AG09309 (cell line): ENCODE measurements around the gene FGF14.

Source experiments
- DNase-seq: peaks from one replicate; pipeline ENCODE4 v3.0.0-alpha.2; 2010; ENCODE audit warnings: low read depth
- H3K4me3 ChIP-seq: 2 replicates; pipeline ENCODE4 v1.5.1; 2011; ENCODE audit warnings: mild to moderate bottlenecking, low read depth, low read length, moderate library complexity; ENCODE audit not compliant: control insufficient read depth
- TF ChIP-seq, protein P1 (sequence below): IDR thresholded peaks from 2 replicates; pipeline ENCODE4 v1.5.1; 2011; ENCODE audit warnings: mild to moderate bottlenecking, low read depth, low read length, inconsistent platforms; ENCODE audit not compliant: insufficient read depth, control insufficient read depth; ENCODE audit errors: missing control alignments

FGF14 gene

DNA sequence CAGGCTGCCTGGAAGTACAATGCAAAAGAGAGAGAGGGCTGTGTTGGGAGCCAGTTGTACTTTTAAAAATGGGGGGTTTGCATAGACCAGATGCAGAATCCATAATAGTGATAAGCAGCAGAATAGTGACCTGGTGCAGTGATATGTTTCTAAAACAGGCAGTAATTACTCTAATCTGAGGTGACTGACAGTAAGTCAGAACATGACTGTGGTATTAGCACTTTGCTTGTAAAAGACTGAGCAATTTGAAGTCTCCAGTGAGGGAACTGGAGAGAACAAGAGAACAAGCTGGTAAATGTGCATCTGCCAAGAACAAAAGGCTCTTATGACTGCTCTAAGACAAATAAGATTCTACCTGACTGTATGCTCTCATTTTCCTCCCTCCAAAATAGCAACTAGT lies 565.9 kb downstream of the FGF14 start:
- H3K4me3 ChIP-seq, result no peak overlapping the region
- DNase-seq, result no peak
- TF ChIP-seq, protein P1, sequence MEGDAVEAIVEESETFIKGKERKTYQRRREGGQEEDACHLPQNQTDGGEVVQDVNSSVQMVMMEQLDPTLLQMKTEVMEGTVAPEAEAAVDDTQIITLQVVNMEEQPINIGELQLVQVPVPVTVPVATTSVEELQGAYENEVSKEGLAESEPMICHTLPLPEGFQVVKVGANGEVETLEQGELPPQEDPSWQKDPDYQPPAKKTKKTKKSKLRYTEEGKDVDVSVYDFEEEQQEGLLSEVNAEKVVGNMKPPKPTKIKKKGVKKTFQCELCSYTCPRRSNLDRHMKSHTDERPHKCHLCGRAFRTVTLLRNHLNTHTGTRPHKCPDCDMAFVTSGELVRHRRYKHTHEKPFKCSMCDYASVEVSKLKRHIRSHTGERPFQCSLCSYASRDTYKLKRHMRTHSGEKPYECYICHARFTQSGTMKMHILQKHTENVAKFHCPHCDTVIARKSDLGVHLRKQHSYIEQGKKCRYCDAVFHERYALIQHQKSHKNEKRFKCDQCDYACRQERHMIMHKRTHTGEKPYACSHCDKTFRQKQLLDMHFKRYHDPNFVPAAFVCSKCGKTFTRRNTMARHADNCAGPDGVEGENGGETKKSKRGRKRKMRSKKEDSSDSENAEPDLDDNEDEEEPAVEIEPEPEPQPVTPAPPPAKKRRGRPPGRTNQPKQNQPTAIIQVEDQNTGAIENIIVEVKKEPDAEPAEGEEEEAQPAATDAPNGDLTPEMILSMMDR, result no peak

DNA sequence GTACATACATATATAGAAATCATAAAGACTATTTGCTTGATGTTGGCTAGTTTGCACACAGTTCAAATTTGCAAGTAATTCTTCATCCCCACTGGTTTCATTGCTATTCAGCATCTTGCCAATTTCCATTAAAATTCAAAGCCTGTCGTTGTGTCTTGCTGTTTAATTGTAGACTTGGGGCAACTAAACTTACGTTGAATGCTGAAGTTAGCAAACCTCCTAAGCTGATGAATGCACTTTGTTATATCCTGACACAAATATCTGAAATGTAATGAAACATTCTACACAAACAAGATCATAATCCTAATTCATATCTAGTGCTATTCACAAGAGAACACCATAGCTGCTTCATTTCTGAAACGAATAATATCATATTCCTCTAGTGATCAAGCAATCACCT lies 568.2 kb downstream of the FGF14 start:
- DNase-seq, result no peak
- H3K4me3 ChIP-seq, result no peak overlapping the region
- TF ChIP-seq, protein P1, result no peak

DNA sequence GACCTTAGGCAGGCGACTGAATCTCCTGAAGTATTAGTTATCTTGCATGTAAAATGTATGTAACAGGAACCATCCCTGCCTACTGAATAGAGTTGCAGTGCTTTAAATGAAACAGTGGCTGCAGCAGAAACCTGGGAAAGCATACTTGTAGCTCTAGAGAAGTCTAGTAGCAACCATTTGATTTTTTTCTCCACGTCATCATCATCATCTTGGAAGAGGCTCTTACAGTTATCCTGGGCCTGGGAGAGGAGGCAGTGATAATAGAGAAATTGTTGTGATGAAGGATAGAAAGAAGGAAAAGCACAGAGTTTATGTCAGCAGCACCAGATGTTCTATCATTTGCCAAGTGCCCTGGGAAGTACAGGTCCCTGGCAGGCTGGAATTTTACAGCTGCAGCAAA lies 571.8 kb downstream of the FGF14 start:
- no peak for DNase-seq
- TF ChIP-seq, protein P1, result no peak
- no peak overlapping the region for H3K4me3 ChIP-seq

DNA sequence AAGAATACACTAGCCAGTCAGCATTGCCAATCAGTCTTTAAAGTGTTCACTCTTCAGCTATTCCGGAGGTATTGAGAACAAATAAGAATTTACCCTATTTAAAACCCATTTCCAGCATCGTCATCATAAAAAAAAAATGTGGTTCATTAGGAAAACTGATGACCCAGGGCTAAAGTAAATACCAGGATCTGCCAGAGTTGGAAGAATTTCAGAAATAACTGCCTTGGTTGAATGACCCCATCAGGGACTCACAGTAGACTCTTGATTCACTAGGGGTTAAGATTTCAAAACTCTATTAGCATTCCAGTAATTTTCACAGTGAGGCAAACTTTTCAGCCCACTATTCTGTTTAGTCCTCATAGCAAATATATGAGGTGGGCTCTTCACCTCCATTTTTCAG lies 572.4 kb downstream of the FGF14 start:
- TF ChIP-seq, protein P1, result no peak
- H3K4me3 ChIP-seq, result no peak overlapping the region
- no peak for DNase-seq

DNA sequence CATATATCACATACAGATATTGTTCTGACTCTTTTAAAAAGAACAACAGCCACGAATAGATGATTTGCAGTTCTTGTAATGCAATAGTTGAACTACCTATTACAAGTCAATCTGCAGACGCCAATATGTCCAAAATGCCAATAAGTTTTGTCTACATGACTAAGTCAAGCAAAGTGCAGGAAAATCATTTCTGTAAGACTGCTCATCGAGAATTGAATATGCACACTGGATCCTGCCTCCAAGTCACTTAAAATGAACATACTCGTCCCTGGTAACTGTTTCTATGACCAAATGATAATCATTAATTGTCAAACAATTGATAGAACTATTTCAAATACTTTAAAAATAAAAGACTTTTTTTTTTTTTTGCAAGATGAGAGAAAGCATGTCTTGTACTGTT lies 573.7 kb downstream of the FGF14 start:
- DNase-seq, result no peak
- TF ChIP-seq, protein P1, result no peak
- no peak overlapping the region for H3K4me3 ChIP-seq

DNA sequence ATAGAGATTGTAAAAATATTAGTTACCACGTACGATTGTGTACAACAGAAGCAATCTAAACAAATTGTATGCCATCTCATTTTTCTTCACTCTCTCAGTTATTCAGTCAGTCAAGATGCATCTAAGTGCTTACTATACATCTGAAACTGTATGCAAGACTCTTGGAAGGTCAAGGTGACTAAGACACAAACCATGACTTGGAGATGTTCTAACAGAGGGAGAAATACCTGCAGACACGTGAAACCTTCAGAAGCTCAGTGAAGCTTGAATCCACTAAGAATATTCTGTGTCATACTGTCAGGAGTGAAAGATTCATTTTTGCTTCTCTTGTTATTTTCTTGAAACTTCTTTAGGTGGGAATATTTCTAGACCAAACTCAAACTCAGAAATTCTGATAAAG lies 584.0 kb downstream of the FGF14 start:
- TF ChIP-seq, protein P1, result no peak
- no peak for DNase-seq
- H3K4me3 ChIP-seq, result no peak overlapping the region

DNA sequence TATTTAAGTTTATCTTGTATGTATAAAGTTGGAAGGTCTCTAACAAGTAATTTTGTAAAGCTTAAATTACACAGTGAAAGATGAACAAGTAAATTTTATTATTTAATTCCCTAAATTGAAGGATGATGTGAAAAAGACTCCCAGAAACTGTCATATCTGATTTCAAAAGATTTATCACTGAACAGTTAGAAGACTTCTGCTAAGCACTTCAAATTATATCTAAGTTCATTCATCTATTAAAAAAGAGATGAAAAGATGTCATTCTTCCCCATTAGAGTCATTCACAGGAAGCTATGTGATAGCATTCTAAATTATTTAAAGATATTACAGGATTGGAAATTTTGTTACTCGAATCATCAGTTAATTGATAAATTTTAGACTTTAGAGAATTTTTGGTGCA lies 590.0 kb downstream of the FGF14 start:
- TF ChIP-seq, protein P1, result no peak
- DNase-seq, result no peak
- no peak overlapping the region for H3K4me3 ChIP-seq
